BJ (cell line): Measurements from ENCODE around the gene SETD3. TPM values are rescaled to one million over a fixed set of nuclear protein-coding genes. Genes with fewer than 3 reads are reported as not detected.

ENCODE experiments used
- CTCF ChIA-PET: fragments of 350-600 bp; formaldehyde crosslinking; extraction: SDS; loops from one replicate; lab custom pipeline; 2021; ENCODE audit warnings: antibody characterized with exemption, inconsistent platforms; lab: Yijun Ruan, JAX
- POLR2A ChIA-PET: fragments of 300-600 bp; sonication (Branson Sonifier 250); formaldehyde crosslinking; extraction: SDS; loops from one replicate; lab custom pipeline; 2021; ENCODE audit warnings: antibody characterized with exemption; lab: Charles Lee
- DNase-seq: peaks from one replicate; pipeline ENCODE4 v3.0.0-alpha.2; 2011; ENCODE audit warnings: low read depth
- H3K27me3 ChIP-seq: 2 replicates; pipeline ENCODE4 v1.6.0; 2011; ENCODE audit warnings: low read length; ENCODE audit not compliant: control insufficient read depth, insufficient read depth
- H3K36me3 ChIP-seq: 2 replicates; pipeline ENCODE4 v1.5.1; 2011; ENCODE audit warnings: low read length; ENCODE audit not compliant: control insufficient read depth, insufficient read depth
- H3K4me3 ChIP-seq: 2 replicates; pipeline ENCODE4 v1.5.1; 2011; ENCODE audit warnings: low read depth, mild to moderate bottlenecking, control low read depth, low read length
- polyA plus RNA-seq: library from polyadenylated mRNA; depleted of rRNA; stranded (reverse); fragments of >200 nt; gene quantifications from 2 replicates; pipeline ENCODE4 v1.2.3, GENCODE V29; 2011
- TF ChIP-seq, protein P1 (sequence below): IDR thresholded peaks from 2 replicates; pipeline ENCODE4 v1.5.1; 2011; ENCODE audit warnings: low read depth, mild to moderate bottlenecking, control low read depth, inconsistent platforms, low read length, moderate library complexity; ENCODE audit not compliant: insufficient read depth

Gene SETD3
- polyA plus RNA-seq, 1 experiment: 20.2 TPM

DNA sequence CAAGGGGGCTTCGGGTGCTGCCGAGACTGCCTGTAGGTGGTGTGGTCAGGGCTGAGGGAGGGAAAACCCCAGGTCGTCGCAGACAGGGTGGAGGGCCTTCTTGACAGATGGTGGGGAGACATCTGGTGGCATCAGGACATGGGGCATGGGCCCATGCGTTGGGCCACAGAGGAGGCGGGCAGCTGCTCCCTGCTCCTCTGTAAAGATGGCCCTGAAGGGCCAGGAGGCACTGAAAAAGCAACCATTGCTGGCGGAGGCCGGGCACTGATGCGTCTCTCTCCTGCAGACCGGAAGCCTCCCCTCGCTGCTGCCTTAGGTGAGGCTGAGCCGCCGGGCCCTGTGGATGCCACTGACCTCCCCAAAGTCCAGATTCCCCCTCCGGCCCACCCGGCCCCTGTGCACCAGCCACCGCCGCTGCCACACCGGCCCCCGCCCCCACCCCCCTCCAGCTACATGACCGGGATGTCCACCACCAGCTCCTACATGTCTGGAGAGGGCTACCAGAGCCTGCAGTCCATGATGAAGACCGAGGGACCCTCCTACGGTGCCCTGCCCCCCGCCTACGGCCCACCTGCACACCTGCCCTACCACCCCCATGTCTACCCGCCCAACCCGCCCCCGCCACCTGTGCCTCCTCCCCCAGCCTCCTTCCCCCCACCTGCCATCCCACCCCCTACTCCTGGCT is 29.4 kb upstream of the SETD3 start:
- Histone ChIP-seq H3K27me3 (no peaks in the 10 kb centered on the region), H3K4me3 (no peak overlapping the region), H3K36me3 (peaks cover 48% of the 10 kb centered on the region)
- TF ChIP-seq, protein P1, sequence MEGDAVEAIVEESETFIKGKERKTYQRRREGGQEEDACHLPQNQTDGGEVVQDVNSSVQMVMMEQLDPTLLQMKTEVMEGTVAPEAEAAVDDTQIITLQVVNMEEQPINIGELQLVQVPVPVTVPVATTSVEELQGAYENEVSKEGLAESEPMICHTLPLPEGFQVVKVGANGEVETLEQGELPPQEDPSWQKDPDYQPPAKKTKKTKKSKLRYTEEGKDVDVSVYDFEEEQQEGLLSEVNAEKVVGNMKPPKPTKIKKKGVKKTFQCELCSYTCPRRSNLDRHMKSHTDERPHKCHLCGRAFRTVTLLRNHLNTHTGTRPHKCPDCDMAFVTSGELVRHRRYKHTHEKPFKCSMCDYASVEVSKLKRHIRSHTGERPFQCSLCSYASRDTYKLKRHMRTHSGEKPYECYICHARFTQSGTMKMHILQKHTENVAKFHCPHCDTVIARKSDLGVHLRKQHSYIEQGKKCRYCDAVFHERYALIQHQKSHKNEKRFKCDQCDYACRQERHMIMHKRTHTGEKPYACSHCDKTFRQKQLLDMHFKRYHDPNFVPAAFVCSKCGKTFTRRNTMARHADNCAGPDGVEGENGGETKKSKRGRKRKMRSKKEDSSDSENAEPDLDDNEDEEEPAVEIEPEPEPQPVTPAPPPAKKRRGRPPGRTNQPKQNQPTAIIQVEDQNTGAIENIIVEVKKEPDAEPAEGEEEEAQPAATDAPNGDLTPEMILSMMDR: no peak
- ChIA-PET POLR2A (no interaction called here), CTCF (no interaction called here)
- no peak for DNase-seq

DNA sequence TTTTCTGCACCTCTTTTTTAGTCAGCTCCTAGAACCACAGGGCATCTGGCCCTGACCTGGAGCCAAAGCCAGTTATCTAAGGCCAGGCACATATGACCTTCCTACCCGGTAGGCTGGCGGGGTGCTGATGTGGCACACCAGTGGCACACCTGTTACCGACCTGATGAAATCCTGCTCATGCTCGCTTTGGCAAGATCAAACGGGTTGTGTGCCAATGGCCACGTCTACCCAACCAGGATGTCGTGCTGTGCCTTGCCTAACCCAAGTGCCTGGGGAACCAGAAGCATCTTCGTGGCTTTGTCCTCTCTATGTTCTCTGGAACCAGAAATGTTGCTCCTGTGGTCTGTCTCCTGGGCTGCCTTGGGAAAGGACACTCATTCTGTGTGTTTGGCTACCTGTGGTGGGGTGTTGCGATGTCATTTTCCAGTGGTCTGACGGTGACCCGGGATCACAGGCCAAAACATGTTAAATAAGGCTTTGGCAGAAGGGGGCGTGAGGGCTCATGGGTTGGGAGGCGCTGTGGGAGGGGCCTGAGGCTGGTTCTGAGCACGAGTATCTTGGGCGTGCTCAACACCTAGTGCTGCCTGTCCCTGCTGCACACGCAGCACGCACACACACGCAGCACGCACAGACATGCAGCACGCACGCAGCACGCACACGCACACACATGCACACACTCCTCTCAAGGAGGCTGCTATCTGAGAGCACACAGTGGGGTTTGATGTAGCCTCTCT is 28.4 kb upstream of the SETD3 start:
- CTCF ChIA-PET: no interaction called here
- TF ChIP-seq, protein P1: no peak

DNA sequence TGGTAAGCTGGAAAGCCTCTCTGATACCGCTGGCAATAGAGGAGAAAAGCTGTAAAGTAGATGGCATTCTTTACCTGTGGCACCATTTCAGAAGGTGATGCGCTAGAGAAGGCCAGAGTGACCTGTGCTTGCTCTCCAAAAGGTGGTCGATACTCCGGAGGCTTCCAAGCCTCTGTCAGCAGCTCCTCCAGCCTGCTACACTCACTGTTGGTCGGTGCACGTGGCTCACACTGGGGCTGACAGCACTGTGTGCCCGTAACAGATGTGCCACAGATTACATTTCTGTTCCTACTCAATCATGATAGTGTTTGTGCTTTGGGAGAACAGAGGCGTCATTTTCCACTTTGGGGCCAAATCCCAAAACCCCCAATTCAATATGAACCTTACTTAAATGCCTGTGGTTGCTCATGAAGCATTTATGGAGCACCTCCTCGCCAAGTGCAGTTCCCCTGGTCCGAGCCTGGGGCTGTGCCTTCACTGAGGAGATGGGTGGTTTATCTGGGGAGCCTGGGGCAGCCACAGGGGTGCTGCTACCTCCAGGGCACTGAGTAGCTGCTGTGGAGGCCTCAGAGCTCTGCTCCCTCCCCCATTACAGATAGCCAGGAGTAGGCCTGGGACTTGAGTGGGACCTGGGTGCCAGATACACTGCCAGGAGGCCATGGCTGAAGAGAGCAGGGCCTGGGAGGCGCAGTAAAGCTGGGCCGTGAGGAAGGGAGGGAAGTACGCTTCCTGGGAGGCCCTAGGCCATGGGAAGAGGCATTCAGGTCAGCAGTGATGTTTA is 27.4 kb upstream of the SETD3 start:
- TF ChIP-seq, protein P1: no peak
- no peaks in the 10 kb centered on the region for H3K27me3 ChIP-seq
- DNase-seq: no peak
- H3K36me3 ChIP-seq: peaks cover 47% of the 10 kb centered on the region
- CTCF ChIA-PET: interaction anchor here (1.3 kb wide), 1 partner anchor 10 kb away, joined by 3 read pairs; no protein-coding TSS in a partner anchor
- H3K4me3 ChIP-seq: no peak overlapping the region
- POLR2A ChIA-PET: no interaction called here

More for the DNA sequence above, 28.4 kb upstream of the SETD3 start:
- DNase-seq: no peak
- peaks cover 46% of the 10 kb centered on the region for H3K36me3 ChIP-seq
- H3K27me3 ChIP-seq: no peaks in the 10 kb centered on the region
- POLR2A ChIA-PET: no interaction called here
- H3K4me3 ChIP-seq: no peak overlapping the region

DNA sequence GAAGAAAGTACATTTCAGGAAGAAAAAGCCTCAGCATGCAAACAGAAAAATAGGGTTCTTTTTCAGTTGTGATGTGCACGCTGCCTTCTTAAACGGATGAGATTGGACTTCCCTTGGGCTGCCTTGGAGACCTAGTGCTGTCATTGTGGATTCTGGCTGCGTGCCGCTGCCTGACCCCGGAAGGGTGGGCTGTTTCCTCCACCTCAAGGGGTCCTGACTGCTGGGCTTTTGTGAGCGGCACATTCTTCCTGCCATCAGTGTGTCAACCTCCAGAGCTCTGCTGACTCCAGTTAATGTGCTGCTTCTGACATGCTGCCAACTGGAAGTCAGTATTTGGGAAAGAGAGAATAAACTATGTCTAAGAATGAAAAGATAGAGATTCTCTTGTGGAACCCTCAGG is 25.6 kb upstream of the SETD3 start:
- TF ChIP-seq, protein P1: no peak
- CTCF ChIA-PET: no interaction called here
- H3K4me3 ChIP-seq: no peak overlapping the region
- POLR2A ChIA-PET: no interaction called here
- H3K27me3 ChIP-seq: no peaks in the 10 kb centered on the region
- peaks cover 50% of the 10 kb centered on the region for H3K36me3 ChIP-seq
- no peak for DNase-seq

DNA sequence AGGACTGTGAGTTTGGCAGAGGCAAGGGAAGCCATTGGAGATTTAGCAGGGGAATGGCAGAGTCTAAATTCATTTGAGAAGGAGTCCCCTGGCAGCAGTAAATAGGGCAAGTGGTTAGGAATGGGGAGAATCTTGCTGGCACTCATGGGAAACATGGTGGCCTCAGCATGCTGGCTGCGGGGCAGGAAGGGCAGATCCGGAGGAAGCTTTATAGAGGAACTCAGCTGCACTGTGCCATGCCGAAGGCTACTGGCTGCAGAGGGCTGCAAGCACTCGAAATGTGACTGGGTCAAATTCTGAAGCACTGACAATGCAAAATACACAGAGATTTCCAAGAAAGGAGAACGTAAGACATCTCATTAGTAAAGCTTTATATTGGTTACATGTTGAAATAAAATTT is 24.4 kb upstream of the SETD3 start:
- CTCF ChIA-PET: interaction anchor here (1.0 kb wide), 1 partner anchor 15 kb away, joined by 3 read pairs; no protein-coding TSS in a partner anchor
- DNase-seq: no peak
- H3K27me3 ChIP-seq: no peaks in the 10 kb centered on the region

More for the DNA sequence above, 24.4 kb upstream of the SETD3 start:
- peaks cover 54% of the 10 kb centered on the region for H3K36me3 ChIP-seq
- POLR2A ChIA-PET: no interaction called here
- TF ChIP-seq, protein P1: no peak
- no peak overlapping the region for H3K4me3 ChIP-seq
